K562 (cell line): ENCODE data around the gene TNIK. TPM values are rescaled to one million over a fixed set of nuclear protein-coding genes. Genes with fewer than 3 reads are reported as not detected.

Experiments
- ATAC-seq: fragments of 200-7000 bp; cut with Tn5 transposase; 3 replicates; pipeline ENCODE4 v1.9.1; 2020; ENCODE audit warnings: moderate library complexity
- BruUV-seq: library from RNA; stranded (reverse); fragments of 400-500 nt; replicated peaks from 2 replicates; lab custom pipeline; 2021; lab: Mats Ljungman, UMichigan
- CTCF ChIA-PET: fragments of 300-600 bp; formaldehyde crosslinking; extraction: SDS; loops from one replicate; lab custom pipeline; 2021; ENCODE audit warnings: low intra/inter-chr PET ratio; lab: Yijun Ruan, JAX
- POLR2A ChIA-PET: fragments of 300-600, 350-650 bp; sonication (Branson Sonifier 250); formaldehyde crosslinking; extraction: SDS; loops from one replicate; lab custom pipeline; 2021; ENCODE audit warnings: antibody characterized with exemption, inconsistent platforms; lab: Yijun Ruan, JAX
- DNase-seq, 4 experiments: peaks; one replicate each; pipeline versions ENCODE4 v3.0.0 to v3.0.0-alpha.2; 2011 to 2018; ENCODE audit warnings: low spot score in 3 of 4, mixed read lengths in 3 of 4; ENCODE audit errors: extremely low read depth in 1 of 4
- FAIRE-seq: peaks from 2 replicates; lab custom pipeline; 2011; peaks lifted over from hg19 to GRCh38; lab: Jason Lieb, UNC
- H2AFZ ChIP-seq: 2 replicates; pipeline ENCODE4 v1.6.0; 2011; ENCODE audit warnings: low read depth, low read length, control low read depth, inconsistent platforms
- H3K27ac ChIP-seq: fragments of 200-600 bp; 3 replicates; pipeline ENCODE4 v1.8.0; 2011; ENCODE audit warnings: low read depth, mild to moderate bottlenecking, control low read depth, inconsistent platforms, low read length, moderate library complexity, mixed read lengths; ENCODE audit errors: extremely low read depth
- H3K27me3 ChIP-seq, 2 experiments: fragments of 300-600 bp in 1 of 2; 2 replicates in 1 of 2; 3 replicates in 1 of 2; pipeline versions ENCODE4 v1.6.0 to v1.8.0; 2011; ENCODE audit warnings: inconsistent platforms in 2 of 2, low read length in 2 of 2, mild to moderate bottlenecking in 1 of 2, mixed read lengths in 1 of 2, moderate library complexity in 1 of 2; ENCODE audit not compliant: control insufficient read depth in 2 of 2, insufficient read depth in 2 of 2
- H3K36me3 ChIP-seq: fragments of 300-600 bp; 3 replicates; pipeline ENCODE4 v1.8.0; 2011; ENCODE audit warnings: mild to moderate bottlenecking, low read length, inconsistent platforms; ENCODE audit not compliant: control insufficient read depth, insufficient read depth
- H3K4me1 ChIP-seq, 2 experiments: fragments of 200-600 bp in 1 of 2; replicated peaks in 1 of 2; 2 replicates in 1 of 2; 3 replicates in 1 of 2; pipeline versions ENCODE4 v1.5.1 to v1.8.0; 2011; ENCODE audit warnings: inconsistent platforms in 2 of 2, low read length in 2 of 2, mild to moderate bottlenecking in 1 of 2, mixed read lengths in 1 of 2, moderate library complexity in 1 of 2; ENCODE audit not compliant: control insufficient read depth in 2 of 2, insufficient read depth in 2 of 2
- H3K4me2 ChIP-seq: 2 replicates; pipeline ENCODE4 v1.6.1; 2011; ENCODE audit warnings: low read length, control low read depth, inconsistent platforms, mixed read lengths; ENCODE audit not compliant: insufficient read depth
- H3K4me3 ChIP-seq: fragments of 200-600 bp; sonication (generic), shearing (Covaris generic); 2 replicates; pipeline ENCODE4 v1.5.1; 2016; ENCODE audit warnings: control low read depth, inconsistent platforms
- H3K79me2 ChIP-seq: fragments of 200-600 bp; 3 replicates; pipeline ENCODE4 v1.8.0; 2011; ENCODE audit warnings: low read length, inconsistent platforms; ENCODE audit not compliant: control insufficient read depth, insufficient read depth
- H3K9ac ChIP-seq, 2 experiments: 2 replicates each; pipeline versions ENCODE4 v1.6.0 to v1.6.1; 2011; ENCODE audit warnings: low read depth in 2 of 2, low read length in 2 of 2, control low read depth in 1 of 2, inconsistent platforms in 1 of 2, mild to moderate bottlenecking in 1 of 2, mixed read lengths in 1 of 2; ENCODE audit not compliant: insufficient read depth in 1 of 2
- H3K9me1 ChIP-seq: one replicate; pipeline ENCODE4 v1.6.0; 2011; ENCODE audit warnings: inconsistent platforms, mild to moderate bottlenecking, low read length, moderate library complexity; ENCODE audit not compliant: control insufficient read depth, insufficient read depth
- H3K9me3 ChIP-seq: replicated peaks from 2 replicates; pipeline ENCODE4 v1.5.1; 2011; ENCODE audit warnings: low read depth, low read length, inconsistent platforms; ENCODE audit not compliant: control insufficient read depth, insufficient read depth
- H4K20me1 ChIP-seq: replicated peaks from 2 replicates; pipeline ENCODE4 v1.6.1; 2011; ENCODE audit warnings: low read length, inconsistent platforms, mixed read lengths; ENCODE audit not compliant: control insufficient read depth, insufficient read depth
- BRF1 ChIP-seq: IDR thresholded peaks from 3 replicates; pipeline ENCODE4 v1.6.1; 2011; ENCODE audit warnings: borderline replicate concordance, mild to moderate bottlenecking; ENCODE audit not compliant: insufficient read length; ENCODE audit errors: extremely low read depth
- CEBPB ChIP-seq: fragments of 450-650 bp; IDR thresholded peaks from 2 replicates; pipeline ENCODE4 v1.6.1; 2016; ENCODE audit warnings: missing genetic modification characterization, missing compliant biosample characterization
- CEBPG ChIP-seq, 3 experiments: fragments of 200-800 bp in 1 of 3; sonication (Bioruptor generic) in 1 of 3; sonication (generic) in 1 of 3; formaldehyde crosslinking in 1 of 3; IDR thresholded peaks in 2 of 3; conservative IDR thresholded peaks in 1 of 3; 2 replicates each; pipeline versions ENCODE4 v1.6.1 to v1.8.0; 2016 to 2022; ENCODE audit warnings: missing compliant biosample characterization in 2 of 3, missing genetic modification characterization in 2 of 3, mild to moderate bottlenecking in 1 of 3, missing genetic modification reagents in 1 of 3
- EP300 ChIP-seq: IDR thresholded peaks from 2 replicates; pipeline ENCODE4 v1.6.1; 2012; ENCODE audit warnings: low read length, improper control_type of control experiment
- ETS2 ChIP-seq: IDR thresholded peaks from 2 replicates; pipeline ENCODE4 v1.6.1; 2016; ENCODE audit warnings: borderline replicate concordance, missing genetic modification characterization, mild to moderate bottlenecking, moderate library complexity, missing compliant biosample characterization; ENCODE audit not compliant: poor library complexity, severe bottlenecking
- GTF2F1 ChIP-seq: IDR thresholded peaks from 2 replicates; pipeline ENCODE4 v1.6.1; 2011; ENCODE audit warnings: low read depth, low read length, improper control_type of control experiment
- HNRNPH1 ChIP-seq: fragments of 200-400 bp; formaldehyde crosslinking; optimal IDR thresholded peaks from 2 replicates; pipeline ENCODE3; 2017; ENCODE audit warnings: low read depth, mild to moderate bottlenecking, low read length, moderate library complexity
- RBM14 ChIP-seq: fragments of 200-400 bp; formaldehyde crosslinking; IDR thresholded peaks from 2 replicates; pipeline ENCODE4 v1.6.1; 2018; ENCODE audit warnings: low read depth, mild to moderate bottlenecking, low read length, moderate library complexity, borderline replicate concordance; ENCODE audit not compliant: insufficient read depth
- ZNF12 ChIP-seq: sonication (generic); formaldehyde crosslinking; IDR thresholded peaks from 2 replicates; pipeline ENCODE4 v1.4.0; 2020; ENCODE audit warnings: mild to moderate bottlenecking, missing genetic modification reagents
- WGBS: fragments of 100-300 bp; shearing (Covaris generic); methylation state at CpG from one replicate; pipeline ENCODE4 v1.1.6; 2016; ENCODE audit warnings: low coverage, mixed read lengths; ENCODE audit not compliant: insufficient coverage; ENCODE audit errors: missing lambda C conversion rate; 5-methylcytosine and 5-hydroxymethylcytosine counted together
- in situ Hi-C: fragments of 300-500 bp; cut with MboI; formaldehyde crosslinking; loops from 4 replicates; pipeline ENCODE4 v1.15.0; 2018; ENCODE audit warnings: inconsistent platforms, mixed read lengths
- intact Hi-C: fragments of 100-400 bp; cut with micrococcal nuclease; formaldehyde crosslinking; loops from 2 replicates; pipeline ENCODE4 v1.14.2; 2022
- polyA plus RNA-seq, 8 experiments: library from polyadenylated mRNA; depleted of rRNA in 4 of 8; stranded (reverse) in 5 of 8; unstranded in 3 of 8; fragments of >200 nt; fragmentation: Nextera tagmentation in 2 of 8; fragmentation: Illumina TruSeq in 1 of 8; extraction: Ambion mirVana in 2 of 8; extraction: Trizol in 1 of 8; gene quantifications; 2 replicates each; pipeline versions ENCODE4 v1.2.1 to v1.2.3, GENCODE V29; 2011 to 2014; ENCODE audit warnings: inconsistent platforms in 1 of 8, missing spikeins in 1 of 8
- total RNA-seq, 7 experiments: library from RNA; depleted of rRNA in 6 of 7; stranded (reverse); fragments of >200 nt in 6 of 7; fragmentation: Illumina TruSeq in 2 of 7; extraction: Trizol in 2 of 7; gene quantifications; 2 replicates each; pipeline versions ENCODE4 v1.2.1 to v1.2.3, GENCODE V29; 2011 to 2021; ENCODE audit warnings: low replicate concordance in 1 of 7
- TF ChIP-seq, protein P1 (sequence below), 3 experiments: fragments of 200-800 bp in 1 of 3; sonication (Bioruptor generic) in 1 of 3; sonication (generic) in 1 of 3; formaldehyde crosslinking in 1 of 3; IDR thresholded peaks; 2 replicates each; pipeline versions ENCODE4 v1.6.1 to v1.8.0; 2016 to 2022; ENCODE audit warnings: mild to moderate bottlenecking in 2 of 3, missing compliant biosample characterization in 2 of 3, missing genetic modification characterization in 2 of 3, missing genetic modification reagents in 1 of 3
- TF ChIP-seq, protein P2 (sequence below): IDR thresholded peaks from 2 replicates; pipeline ENCODE4 v1.6.1; 2012; ENCODE audit warnings: low read depth, low read length, improper control_type of control experiment, borderline replicate concordance

The TNIK gene
- total and polyA plus RNA-seq, 9 of the 15 experiments (the other 6 are each of a cell fraction or from before 2014, with no cell fraction given): 6.6 to 39.0 (median 24.7) TPM

DNA sequence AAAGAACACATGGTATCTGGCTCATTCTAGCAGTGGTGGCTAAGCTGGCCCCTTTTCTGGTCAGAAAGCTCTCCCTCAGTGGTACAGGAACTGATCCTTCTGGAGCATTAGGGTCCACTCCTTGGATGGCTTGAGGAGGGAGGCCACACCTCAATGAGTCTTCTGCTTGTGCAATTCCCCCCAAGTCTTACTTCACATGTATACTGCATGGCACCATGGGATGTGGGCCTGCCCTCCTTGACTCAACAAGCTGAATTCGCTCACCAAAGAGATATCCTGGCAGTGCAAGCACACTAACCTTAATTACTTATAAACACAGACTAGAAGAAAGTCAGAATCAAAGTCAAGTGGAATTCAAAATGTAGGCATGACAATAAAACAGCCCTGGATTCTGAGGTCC is 299.9 kb downstream of the TNIK start:
- in situ Hi-C loops (no loop called here), intact Hi-C loops (no loop called here)
- H3K9ac ChIP-seq: no peak overlapping the region
- no peak overlapping the region for H3K4me3 ChIP-seq
- no peaks in the 10 kb centered on the region; the same call in 1 of the 2 replicates for H4K20me1 ChIP-seq
- TF ChIP-seq ETS2 (tag) (no peak), CEBPB (tag) (peak; percentile 73), CEBPG (CRISPR knock-in tag; IDR thresholded peaks at IDR 0.05) (no peak), CEBPG (tag; conservative IDR thresholded peaks at IDR 0.05 in 1 of 2, IDR thresholded peaks at IDR 0.05 in 1 of 2) (peak in 1 of 2 experiments; percentile 38; a peak in 1 of 4 replicates)
- H3K4me1 ChIP-seq: peaks cover 27 to 38% of the 10 kb centered on the region in 2 experiments
- DNase-seq (no peak), FAIRE-seq (no peak), ATAC-seq (no peak)
- no peak overlapping the region for H2AFZ ChIP-seq
- H3K4me2 ChIP-seq: no peak overlapping the region
- peaks cover 50% of the 10 kb centered on the region for H3K36me3 ChIP-seq
- H3K27ac ChIP-seq: no peak overlapping the region
- no peaks in the 10 kb centered on the region for H3K27me3 ChIP-seq
- H3K9me1 ChIP-seq: no peaks in the 10 kb centered on the region
- POLR2A ChIA-PET: no interaction called here
- 84% methylated on average over 1 of the region's 1 CpG for WGBS
- no peaks in the 10 kb centered on the region for H3K79me2 ChIP-seq
- H3K9me3 ChIP-seq: peaks cover 7% of the 10 kb centered on the region
- no TSS peak for BruUV-seq
- CTCF ChIA-PET: no interaction called here

DNA sequence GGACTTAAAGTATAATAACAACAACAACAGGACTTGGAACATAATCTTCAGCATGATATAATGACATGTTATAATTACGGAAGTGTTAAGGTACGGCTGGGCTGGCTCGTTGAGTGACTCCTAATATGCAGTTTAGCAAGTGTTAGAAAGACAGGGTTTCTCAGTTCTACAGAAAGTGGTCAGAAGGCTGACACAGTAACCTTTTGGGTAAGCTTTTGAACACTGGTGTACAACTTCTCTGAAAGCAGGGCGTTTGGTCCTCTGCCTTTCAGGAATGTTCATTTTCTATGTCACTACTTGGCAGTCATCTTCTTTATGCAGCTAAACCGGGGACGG is 300.4 kb downstream of the TNIK start:
- no peak for FAIRE-seq
- H3K9ac ChIP-seq: no peak overlapping the region
- H3K9me3 ChIP-seq: peaks cover 7% of the 10 kb centered on the region
- POLR2A ChIA-PET: no interaction called here
- no peak overlapping the region for H2AFZ ChIP-seq
- ATAC-seq: no peak
- CTCF ChIA-PET: no interaction called here
- BruUV-seq: no TSS peak
- peaks cover 54% of the 10 kb centered on the region for H3K36me3 ChIP-seq
- peaks cover 27 to 38% of the 10 kb centered on the region in 2 experiments for H3K4me1 ChIP-seq
- H3K9me1 ChIP-seq: no peaks in the 10 kb centered on the region
- no peak overlapping the region for H3K4me3 ChIP-seq
- no peaks in the 10 kb centered on the region for H3K27me3 ChIP-seq
- in situ Hi-C loops: no loop called here
- no peak overlapping the region for H3K4me2 ChIP-seq
- TF ChIP-seq, protein P1, sequence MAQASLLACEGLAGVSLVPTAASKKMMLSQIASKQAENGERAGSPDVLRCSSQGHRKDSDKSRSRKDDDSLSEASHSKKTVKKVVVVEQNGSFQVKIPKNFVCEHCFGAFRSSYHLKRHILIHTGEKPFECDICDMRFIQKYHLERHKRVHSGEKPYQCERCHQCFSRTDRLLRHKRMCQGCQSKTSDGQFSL (CRISPR knock-in tag; IDR thresholded peaks at IDR 0.05): no peak
- TF ChIP-seq, protein P1 (tag; IDR thresholded peaks at IDR 0.05): no peak
- TF ChIP-seq GTF2F1 (no peak), RBM14 (no peak), ZNF12 (CRISPR knock-in tag) (no peak), HNRNPH1 (no peak), BRF1 (no peak), EP300 (no peak)
- TF ChIP-seq, protein P2, sequence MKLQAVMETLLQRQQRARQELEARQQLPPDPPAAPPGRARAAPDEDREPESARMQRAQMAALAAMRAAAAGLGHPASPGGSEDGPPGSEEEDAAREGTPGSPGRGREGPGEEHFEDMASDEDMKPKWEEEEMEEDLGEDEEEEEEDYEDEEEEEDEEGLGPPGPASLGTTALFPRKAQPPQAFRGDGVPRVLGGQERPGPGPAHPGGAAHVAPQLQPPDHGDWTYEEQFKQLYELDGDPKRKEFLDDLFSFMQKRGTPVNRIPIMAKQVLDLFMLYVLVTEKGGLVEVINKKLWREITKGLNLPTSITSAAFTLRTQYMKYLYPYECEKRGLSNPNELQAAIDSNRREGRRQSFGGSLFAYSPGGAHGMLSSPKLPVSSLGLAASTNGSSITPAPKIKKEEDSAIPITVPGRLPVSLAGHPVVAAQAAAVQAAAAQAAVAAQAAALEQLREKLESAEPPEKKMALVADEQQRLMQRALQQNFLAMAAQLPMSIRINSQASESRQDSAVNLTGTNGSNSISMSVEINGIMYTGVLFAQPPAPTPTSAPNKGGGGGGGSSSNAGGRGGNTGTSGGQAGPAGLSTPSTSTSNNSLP: no peak
- intact Hi-C loops: loop anchor here (5.0 kb wide), 1 partner anchor 408 kb away; no protein-coding TSS in a partner anchor
- peak overlapping the region; percentile 84 for H3K27ac ChIP-seq
- H3K79me2 ChIP-seq: no peaks in the 10 kb centered on the region
- no peaks in the 10 kb centered on the region; the same call in 1 of the 2 replicates for H4K20me1 ChIP-seq
- DNase-seq: no peak
- 61% methylated on average over 6 of the region's 6 CpGs for WGBS
